H1 (cell line): ENCODE data around the gene TAC4. TPM values are rescaled to one million over a fixed set of nuclear protein-coding genes. Genes with fewer than 3 reads are reported as not detected.

Source experiments
- CTCF ChIA-PET: fragments of 300-600 bp; sonication (Branson Sonifier 250); formaldehyde crosslinking; loops from one replicate; lab custom pipeline; 2021; ENCODE audit not compliant: partially characterized antibody; lab: Charles Lee
- POLR2A ChIA-PET: fragments of 300-600 bp; sonication (Branson Sonifier 250); formaldehyde crosslinking; loops from one replicate; lab custom pipeline; 2021; ENCODE audit warnings: inconsistent platforms; ENCODE audit not compliant: partially characterized antibody; lab: Charles Lee
- DNase-seq, 2 experiments: peaks; one replicate each; pipeline versions ENCODE4 v3.0.0 to v3.0.0-alpha.2; 2010 to 2022; ENCODE audit warnings: low spot score in 2 of 2, low read depth in 1 of 2, mixed read lengths in 1 of 2
- FAIRE-seq: peaks from 2 replicates; lab custom pipeline; 2011; peaks lifted over from hg19 to GRCh38; lab: Jason Lieb, UNC
- H2AFZ ChIP-seq: 2 replicates; pipeline ENCODE4 v1.8.1; 2012; ENCODE audit warnings: low read length, inconsistent platforms
- H2AK5ac ChIP-seq: 2 replicates; pipeline ENCODE4 v1.6.1; 2013; ENCODE audit warnings: low read depth, low read length
- H2BK120ac ChIP-seq: replicated peaks from 2 replicates; pipeline ENCODE3; 2013; ENCODE audit warnings: low read depth, low read length, inconsistent platforms
- H2BK12ac ChIP-seq: 2 replicates; pipeline ENCODE4 v1.6.1; 2013; ENCODE audit warnings: low read depth, low read length
- H2BK15ac ChIP-seq: 2 replicates; pipeline ENCODE4 v1.6.1; 2013; ENCODE audit warnings: low read length
- H2BK20ac ChIP-seq: 2 replicates; pipeline ENCODE4 v1.6.1; 2013; ENCODE audit warnings: low read length
- H2BK5ac ChIP-seq: 2 replicates; pipeline ENCODE4 v1.6.1; 2013; ENCODE audit warnings: low read depth, low read length
- H3K14ac ChIP-seq: 2 replicates; pipeline ENCODE4 v1.6.1; 2013; ENCODE audit warnings: inconsistent platforms; ENCODE audit not compliant: insufficient read length
- H3K18ac ChIP-seq: 2 replicates; pipeline ENCODE4 v1.6.1; 2013; ENCODE audit warnings: low read length; ENCODE audit errors: extremely low read depth
- H3K23ac ChIP-seq: 2 replicates; pipeline ENCODE4 v1.6.1; 2013; ENCODE audit warnings: inconsistent platforms; ENCODE audit not compliant: insufficient read length
- H3K23me2 ChIP-seq: 2 replicates; pipeline ENCODE4 v1.6.1; 2013; ENCODE audit warnings: low read depth, low read length
- H3K27ac ChIP-seq: 2 replicates; pipeline ENCODE4 v1.6.1; 2011; ENCODE audit warnings: low read depth, low read length, inconsistent platforms
- H3K27me3 ChIP-seq, 4 experiments: replicated peaks in 1 of 4; 1 replicate in 1 of 4; 2 replicates in 3 of 4; pipeline versions ENCODE4 v1.6.1 to v1.8.1; 2011 to 2013; ENCODE audit warnings: low read length in 3 of 4, mild to moderate bottlenecking in 3 of 4, inconsistent platforms in 2 of 4, mixed read lengths in 2 of 4, moderate library complexity in 1 of 4; ENCODE audit not compliant: control insufficient read depth in 3 of 4, insufficient read depth in 3 of 4; ENCODE audit errors: extremely low read depth in 1 of 4
- H3K36me3 ChIP-seq, 4 experiments: 2 replicates each; pipeline versions ENCODE4 v1.6.1 to v1.8.1; 2011 to 2013; ENCODE audit warnings: mild to moderate bottlenecking in 4 of 4, low read length in 3 of 4, moderate library complexity in 2 of 4, control low read depth in 1 of 4, inconsistent platforms in 1 of 4; ENCODE audit not compliant: insufficient read depth in 4 of 4, control insufficient read depth in 2 of 4
- H3K4ac ChIP-seq: replicated peaks from 2 replicates; pipeline ENCODE3; 2013; ENCODE audit warnings: low read length, low read depth, mixed read lengths, inconsistent platforms; ENCODE audit not compliant: insufficient read length
- H3K4me1 ChIP-seq, 4 experiments: replicated peaks in 1 of 4; 1 replicate in 1 of 4; 2 replicates in 3 of 4; pipeline versions ENCODE4 v1.6.1 to v1.8.1; 2011 to 2013; ENCODE audit warnings: low read length in 3 of 4, inconsistent platforms in 2 of 4, mixed read lengths in 1 of 4; ENCODE audit not compliant: insufficient read depth in 4 of 4, control insufficient read depth in 3 of 4
- H3K4me2 ChIP-seq, 2 experiments: 2 replicates each; pipeline versions ENCODE4 v1.6.1 to v1.8.1; 2011 to 2013; ENCODE audit warnings: low read depth in 2 of 2, low read length in 2 of 2, control low read depth in 1 of 2, inconsistent platforms in 1 of 2, mild to moderate bottlenecking in 1 of 2; ENCODE audit not compliant: insufficient read depth in 1 of 2
- H3K4me3 ChIP-seq, 4 experiments: fragments of 200-600, 300-600 bp in 1 of 4; sonication (generic), shearing (Covaris generic), sonication (Bioruptor Twin) in 1 of 4; 2 replicates each; pipeline versions ENCODE4 v1.5.1 to v1.8.1; 2011 to 2016; ENCODE audit warnings: low read length in 4 of 4, low read depth in 3 of 4, control low read depth in 2 of 4, inconsistent platforms in 2 of 4, mild to moderate bottlenecking in 2 of 4, mixed read lengths in 1 of 4, moderate library complexity in 1 of 4; ENCODE audit not compliant: insufficient read depth in 2 of 4; ENCODE audit errors: extremely low read depth in 1 of 4
- H3K56ac ChIP-seq: replicated peaks from 2 replicates; pipeline ENCODE3; 2013; ENCODE audit warnings: low read depth, mild to moderate bottlenecking, mixed read lengths, low read length, inconsistent platforms; ENCODE audit not compliant: insufficient read length
- H3K79me1 ChIP-seq: 2 replicates; pipeline ENCODE4 v1.6.1; 2013; ENCODE audit warnings: low read depth, low read length, control low read depth
- H3K79me2 ChIP-seq, 2 experiments: 2 replicates each; pipeline versions ENCODE4 v1.6.1 to v1.8.1; 2012 to 2013; ENCODE audit warnings: low read length in 2 of 2, mild to moderate bottlenecking in 2 of 2, inconsistent platforms in 1 of 2; ENCODE audit not compliant: insufficient read depth in 2 of 2, control insufficient read depth in 1 of 2
- H3K9ac ChIP-seq, 4 experiments: replicated peaks in 1 of 4; 1 replicate in 1 of 4; 2 replicates in 3 of 4; pipeline versions ENCODE4 v1.6.1 to v1.8.1; 2011 to 2013; ENCODE audit warnings: low read depth in 3 of 4, low read length in 3 of 4, control low read depth in 2 of 4, mild to moderate bottlenecking in 2 of 4, moderate library complexity in 2 of 4, inconsistent platforms in 1 of 4; ENCODE audit errors: extremely low read depth in 1 of 4
- H3K9me3 ChIP-seq, 2 experiments: 2 replicates each; pipeline versions ENCODE4 v1.6.1 to v1.8.1; 2012 to 2013; ENCODE audit warnings: mild to moderate bottlenecking in 2 of 2, moderate library complexity in 2 of 2, control low read depth in 1 of 2, inconsistent platforms in 1 of 2, low read depth in 1 of 2, low read length in 1 of 2, mixed read lengths in 1 of 2; ENCODE audit not compliant: insufficient read depth in 2 of 2
- H4K20me1 ChIP-seq, 2 experiments: replicated peaks in 1 of 2; 2 replicates each; pipeline versions ENCODE3 to v1.8.1; 2011 to 2013; ENCODE audit warnings: inconsistent platforms in 2 of 2, low read length in 2 of 2, mild to moderate bottlenecking in 1 of 2; ENCODE audit not compliant: insufficient read depth in 2 of 2, control insufficient read depth in 1 of 2
- H4K5ac ChIP-seq: 2 replicates; pipeline ENCODE4 v1.6.1; 2013; ENCODE audit warnings: low read length, low read depth, mixed read lengths, inconsistent platforms; ENCODE audit not compliant: insufficient read length
- H4K8ac ChIP-seq: 2 replicates; pipeline ENCODE4 v1.8.0; 2013; ENCODE audit warnings: mild to moderate bottlenecking, moderate library complexity, low read length, inconsistent platforms; ENCODE audit not compliant: insufficient read depth; ENCODE audit errors: extremely low read depth
- H4K91ac ChIP-seq: replicated peaks from 2 replicates; pipeline ENCODE3; 2013; ENCODE audit warnings: low read length, mixed read lengths, inconsistent platforms; ENCODE audit not compliant: insufficient read length
- CHD1 ChIP-seq: IDR thresholded peaks from 2 replicates; pipeline ENCODE4 v1.6.1; 2012; ENCODE audit warnings: low read depth, low read length, improper control_type of control experiment
- CREB1 ChIP-seq: IDR thresholded peaks from 2 replicates; pipeline ENCODE4 v1.6.1; 2012; ENCODE audit warnings: inconsistent platforms
- EGR1 ChIP-seq: IDR thresholded peaks from 2 replicates; pipeline ENCODE4 v1.6.1; 2011; ENCODE audit warnings: low read depth, low read length, borderline replicate concordance
- KDM4A ChIP-seq: IDR thresholded peaks from one replicate; pipeline ENCODE4 v1.7.1; 2012; ENCODE audit warnings: low read depth, mild to moderate bottlenecking, moderate library complexity, low read length, inconsistent platforms; ENCODE audit not compliant: severe bottlenecking
- KDM5A ChIP-seq: fragments of 200-600 bp; IDR thresholded peaks from 2 replicates; pipeline ENCODE4 v1.7.1; 2012; ENCODE audit warnings: mild to moderate bottlenecking, low read length, inconsistent platforms, mixed read lengths
- MAFK ChIP-seq: IDR thresholded peaks from 2 replicates; pipeline ENCODE4 v1.6.1; 2012; ENCODE audit warnings: low read depth, mild to moderate bottlenecking, improper control_type of control experiment, low read length
- NANOG ChIP-seq: IDR thresholded peaks from 2 replicates; pipeline ENCODE4 v1.6.1; 2011; ENCODE audit warnings: low read length, low read depth, mild to moderate bottlenecking, inconsistent platforms; ENCODE audit not compliant: insufficient read depth, poor library complexity, severe bottlenecking
- RXRA ChIP-seq: IDR thresholded peaks from 2 replicates; pipeline ENCODE4 v1.6.1; 2011; ENCODE audit warnings: low read depth, mild to moderate bottlenecking, low read length, moderate library complexity; ENCODE audit not compliant: insufficient read depth
- SP4 ChIP-seq: IDR thresholded peaks from 2 replicates; pipeline ENCODE4 v1.6.1; 2012; ENCODE audit warnings: low read length, inconsistent platforms
- TBP ChIP-seq: IDR thresholded peaks from 2 replicates; pipeline ENCODE4 v1.6.1; 2011; ENCODE audit warnings: low read depth, low read length, improper control_type of control experiment
- WGBS, 2 experiments: shearing (Covaris generic) in 1 of 2; methylation state at CpG; one replicate each; pipeline versions ENCODE4 v1.1.6 to v1.1.7; 2013 to 2015; ENCODE audit warnings: low lambda C conversion rate in 2 of 2, mixed read lengths in 2 of 2, inconsistent platforms in 1 of 2, low coverage in 1 of 2, missing lambda C conversion rate in 1 of 2; ENCODE audit not compliant: insufficient replicate concordance in 2 of 2, insufficient coverage in 1 of 2, insufficient read length in 1 of 2; ENCODE audit errors: extremely low coverage in 1 of 2, missing lambda C conversion rate in 1 of 2; 5-methylcytosine and 5-hydroxymethylcytosine counted together
- polyA plus RNA-seq, 7 experiments: library from polyadenylated mRNA; depleted of rRNA in 3 of 7; stranded (reverse) in 5 of 7; unstranded in 2 of 7; fragments of >200 nt in 5 of 7; fragments of 200-250 nt in 2 of 7; gene quantifications; 1 replicate in 5 of 7; 2 replicates in 1 of 7; 4 replicates in 1 of 7; pipeline versions ENCODE4 v1.2.1 to v1.2.3, GENCODE V29; 2011 to 2013; ENCODE audit warnings: missing spikeins in 2 of 7, mixed read lengths in 2 of 7
- total RNA-seq: library from RNA; stranded (reverse); fragmentation: NEBNext Ultra II Directional; extraction: Animal tissue kit (Norgen Biotek cat#: 25700); gene quantifications from 2 replicates; pipeline ENCODE4 v1.2.1, GENCODE V29; 2021
- TF ChIP-seq, protein P1 (sequence below): IDR thresholded peaks from 2 replicates; pipeline ENCODE4 v1.6.1; 2011; ENCODE audit warnings: low read depth, mild to moderate bottlenecking, low read length; ENCODE audit not compliant: insufficient read depth

Gene TAC4
- total and polyA plus RNA-seq, 2 of the 8 experiments (the other 6 are each of a cell fraction or from before 2014, with no cell fraction given) = 0.15 TPM; not detected in 1

DNA sequence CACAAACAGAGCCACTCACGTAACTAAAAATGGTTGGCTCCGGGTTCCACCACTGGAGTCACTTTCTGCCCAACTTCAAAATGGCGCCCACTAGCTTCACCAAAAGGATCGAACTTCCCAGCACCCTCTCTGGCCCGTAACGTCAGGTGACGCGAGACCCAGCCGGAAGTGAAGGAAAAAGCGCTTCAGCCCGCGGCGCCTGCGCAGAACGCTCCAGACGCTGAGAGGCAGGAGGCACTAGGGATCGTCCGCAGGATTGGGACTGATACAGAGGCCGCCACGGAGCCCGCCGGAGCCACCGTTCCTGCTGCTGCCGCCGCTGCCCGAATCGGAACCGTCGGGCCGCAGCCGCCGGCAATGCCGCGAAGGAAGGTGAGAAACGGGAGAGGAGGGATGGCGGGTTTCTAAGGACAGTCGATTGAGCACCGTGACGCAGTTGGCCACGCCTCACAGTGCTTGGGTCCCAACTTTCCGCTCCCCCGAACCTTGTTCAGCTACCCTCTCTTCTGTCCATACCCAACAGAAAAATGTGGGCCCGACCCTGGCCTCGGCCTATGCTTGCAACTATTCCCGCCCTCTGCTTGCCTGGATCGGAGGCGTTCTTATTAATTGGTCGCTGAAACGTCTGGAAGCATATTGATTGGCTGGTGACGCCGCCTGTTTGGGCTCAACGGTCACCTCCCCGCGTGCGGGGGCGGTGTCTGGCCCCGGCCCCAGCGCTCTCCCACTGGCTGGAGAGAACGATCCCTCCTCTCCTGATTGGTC, 59.2 kb downstream of the TAC4 start, which contains the start of gene KAT7:
Gene KAT7 (plus strand): TSS at position 204 of the 765 bp plus-strand sequence. CDS start 154 bp downstream, at position 358.
- H4K20me1 ChIP-seq = peaks cover 2 to 9% of the 10 kb centered on the region in 2 experiments
- H3K4me2 ChIP-seq = peak within 1 kb of the TSS; percentile 84 to 99
- peak within 1 kb of the TSS; percentile 97 to 100 (median 100) for H3K9ac ChIP-seq
- H2BK120ac ChIP-seq = peak within 1 kb of the TSS; percentile 25
- H3K79me1 ChIP-seq = peaks cover 3% of the 10 kb centered on the region
- peaks cover 0 to 3% (median 0%) of the 10 kb centered on the region in 4 experiments; a peak in 2 of 7 replicates for H3K27me3 ChIP-seq
- H2AFZ ChIP-seq = peak within 1 kb of the TSS; percentile 62
- H4K91ac ChIP-seq = peak within 1 kb of the TSS; percentile 86
- POLR2A ChIA-PET = interaction anchor here (0.6 to 4.6 kb wide), 32 partner anchors 9 to 837 kb away, joined by 3 to 37 read pairs (median 4); partner anchors contain the start of genes FAM117A, SLC35B1 and TAC4
- H3K18ac ChIP-seq = peak within 1 kb of the TSS; percentile 88
- H3K9me3 ChIP-seq = no peaks in the 10 kb centered on the region
- H3K27ac ChIP-seq = peak within 1 kb of the TSS; percentile 99
- H3K14ac ChIP-seq = peak within 1 kb of the TSS; percentile 74
- peak within 1 kb of the TSS; percentile 99; the same call in 1 of the 2 replicates for H4K8ac ChIP-seq
- H3K56ac ChIP-seq = peak within 1 kb of the TSS; percentile 77
- H3K4ac ChIP-seq = no peak within 1 kb of the TSS
- H2AK5ac ChIP-seq = peak within 1 kb of the TSS; percentile 61
- FAIRE-seq (peak; percentile 68), DNase-seq (peak; percentile 97)
- H2BK20ac ChIP-seq = no peak within 1 kb of the TSS
- H3K79me2 ChIP-seq = peaks cover 13 to 42% of the 10 kb centered on the region in 2 experiments
- CTCF ChIA-PET = interaction anchor here (0.9 to 1.6 kb wide), 4 partner anchors 58 to 218 kb away, joined by 3 read pairs; no protein-coding TSS in a partner anchor
- H3K23me2 ChIP-seq = peaks cover 5% of the 10 kb centered on the region; the same call in 1 of the 2 replicates
- H2BK12ac ChIP-seq = no peak within 1 kb of the TSS; the same call in 1 of the 2 replicates
- no peak within 1 kb of the TSS for H3K23ac ChIP-seq
- peaks cover 0 to 10% (median 1%) of the 10 kb centered on the region in 4 experiments; a peak in 3 of 7 replicates for H3K4me1 ChIP-seq
- peak within 1 kb of the TSS; percentile 79 for H4K5ac ChIP-seq
- WGBS, 2 experiments = 3% methylated on average over 35 of the region's 59 CpGs; no CpG with 5 or more reads in 1 of the 2 experiments
- H2BK15ac ChIP-seq = no peak within 1 kb of the TSS
- peaks cover 5 to 23% (median 13%) of the 10 kb centered on the region in 4 experiments; a peak in 7 of 8 replicates for H3K36me3 ChIP-seq
- H3K4me3 ChIP-seq = peak within 1 kb of the TSS; percentile 96 to 100 (median 99)
- H2BK5ac ChIP-seq = peak within 1 kb of the TSS; percentile 99
- TF ChIP-seq KDM5A (no peak; the same call in 1 of the 2 replicates), RXRA (no peak), KDM4A (peak; percentile 41), SP4 (peak; percentile 64; the same call in 1 of the 2 replicates), CHD1 (no peak), CREB1 (peak; percentile 94), EGR1 (peak; percentile 100), NANOG (no peak), TBP (peak; percentile 68), MAFK (no peak)
- TF ChIP-seq, protein P1, sequence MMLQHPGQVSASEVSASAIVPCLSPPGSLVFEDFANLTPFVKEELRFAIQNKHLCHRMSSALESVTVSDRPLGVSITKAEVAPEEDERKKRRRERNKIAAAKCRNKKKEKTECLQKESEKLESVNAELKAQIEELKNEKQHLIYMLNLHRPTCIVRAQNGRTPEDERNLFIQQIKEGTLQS = peak; percentile 83
